HepG2 (cell line): ENCODE results near the gene CPNE1. TPM values are rescaled to one million over a fixed set of nuclear protein-coding genes. Genes with fewer than 3 reads are reported as not detected.

ENCODE experiments used
- FOXA1 ChIP-seq, 2 experiments: fragments of 450-650 bp in 1 of 2; sonication (generic) in 1 of 2; formaldehyde crosslinking in 1 of 2; IDR thresholded peaks; 2 replicates each; pipeline versions ENCODE4 v1.4.0 to v1.6.1; 2016 to 2020; ENCODE audit warnings: missing genetic modification reagents in 1 of 2
- FOXC1 ChIP-seq: sonication (generic); formaldehyde crosslinking; IDR thresholded peaks from 2 replicates; pipeline ENCODE4 v1.8.0; 2022; ENCODE audit warnings: mild to moderate bottlenecking, missing genetic modification reagents, borderline replicate concordance
- GABPA ChIP-seq, 2 experiments: IDR thresholded peaks; 2 replicates each; pipeline ENCODE4 v1.6.1; 2011 to 2016; ENCODE audit warnings: low read depth in 2 of 2, low read length in 1 of 2, missing biosample characterization in 1 of 2, missing genetic modification characterization in 1 of 2
- HNF4A ChIP-seq: sonication (generic); formaldehyde crosslinking; IDR thresholded peaks from 2 replicates; pipeline ENCODE4 v1.4.0; 2020; ENCODE audit warnings: missing genetic modification reagents
- HOXA3 ChIP-seq: sonication (generic); formaldehyde crosslinking; IDR thresholded peaks from 2 replicates; pipeline ENCODE4 v1.5.0; 2020; ENCODE audit warnings: missing genetic modification reagents
- KDM6A ChIP-seq: IDR thresholded peaks from 2 replicates; pipeline ENCODE4 v1.6.1; 2016; ENCODE audit warnings: low read depth
- KLF16 ChIP-seq, 2 experiments: sonication (generic) in 1 of 2; formaldehyde crosslinking in 1 of 2; IDR thresholded peaks; 2 replicates each; pipeline versions ENCODE4 v1.6.1 to v1.8.0; 2016 to 2023; ENCODE audit warnings: missing genetic modification reagents in 2 of 2, missing compliant biosample characterization in 1 of 2
- NFIC ChIP-seq: IDR thresholded peaks from 2 replicates; pipeline ENCODE4 v1.6.1; 2012; ENCODE audit warnings: mild to moderate bottlenecking, low read length, inconsistent platforms
- SAP130 ChIP-seq: IDR thresholded peaks from 2 replicates; pipeline ENCODE4 v1.6.1; 2016; ENCODE audit warnings: low read depth
- SIX4 ChIP-seq: sonication (generic); formaldehyde crosslinking; IDR thresholded peaks from 2 replicates; pipeline ENCODE4 v1.4.0; 2020; ENCODE audit warnings: missing genetic modification reagents
- SRSF4 ChIP-seq: fragments of 200-400 bp; formaldehyde crosslinking; IDR thresholded peaks from one replicate; pipeline ENCODE4 v1.6.1; 2018; ENCODE audit warnings: mild to moderate bottlenecking, low read depth, low read length, moderate library complexity; ENCODE audit not compliant: poor library complexity, severe bottlenecking
- TBX3 ChIP-seq: fragments of 450-650 bp; IDR thresholded peaks from 2 replicates; pipeline ENCODE4 v1.6.1; 2017; ENCODE audit warnings: antibody characterized with exemption, mild to moderate bottlenecking, inconsistent platforms, borderline replicate concordance
- TCF7 ChIP-seq: sonication (generic); IDR thresholded peaks from 2 replicates; pipeline ENCODE4 v1.6.1; 2016; ENCODE audit warnings: antibody characterized with exemption, low read depth
- ZFP36 ChIP-seq: fragments of 150-350 bp; IDR thresholded peaks from 2 replicates; pipeline ENCODE4 v1.6.1; 2018; ENCODE audit warnings: borderline replicate concordance, low read length, low read depth; ENCODE audit not compliant: partially characterized antibody
- ZFP41 ChIP-seq: sonication (generic); formaldehyde crosslinking; IDR thresholded peaks from 2 replicates; pipeline ENCODE4 v1.4.0; 2020; ENCODE audit warnings: mild to moderate bottlenecking, missing genetic modification reagents, borderline replicate concordance
- ZFY ChIP-seq: sonication (generic); formaldehyde crosslinking; IDR thresholded peaks from 2 replicates; pipeline ENCODE4 v1.4.0; 2020; ENCODE audit warnings: missing genetic modification reagents
- polyA plus RNA-seq, 8 experiments: library from polyadenylated mRNA; depleted of rRNA in 3 of 8; stranded (reverse) in 7 of 8; unstranded in 1 of 8; fragments of >200 nt; fragmentation: Illumina TruSeq in 4 of 8; extraction: Trizol in 4 of 8; gene quantifications; 2 replicates each; pipeline versions ENCODE4 v1.2.1 to v1.2.3, GENCODE V29; 2011 to 2016; ENCODE audit warnings: low read depth in 4 of 8, missing spikeins in 1 of 8, mixed read lengths in 1 of 8; ENCODE audit not compliant: insufficient read depth in 1 of 8
- total RNA-seq, 5 experiments: library from RNA; depleted of rRNA; stranded (reverse); fragments of >200 nt; fragmentation: Illumina TruSeq; extraction: Trizol; gene quantifications; 2 replicates each; pipeline ENCODE4 v1.2.3, GENCODE V29; 2016; ENCODE audit warnings: low read depth in 1 of 5
- TF ChIP-seq, protein P1 (sequence below): sonication (generic); formaldehyde crosslinking; IDR thresholded peaks from 2 replicates; pipeline ENCODE4 v1.4.0; 2020; ENCODE audit warnings: missing genetic modification reagents

The CPNE1 gene
- total and polyA plus RNA-seq, 2 of the 13 experiments (the other 11 are each of a cell fraction or from before 2014, with no cell fraction given), result 408 to 431 TPM

DNA sequence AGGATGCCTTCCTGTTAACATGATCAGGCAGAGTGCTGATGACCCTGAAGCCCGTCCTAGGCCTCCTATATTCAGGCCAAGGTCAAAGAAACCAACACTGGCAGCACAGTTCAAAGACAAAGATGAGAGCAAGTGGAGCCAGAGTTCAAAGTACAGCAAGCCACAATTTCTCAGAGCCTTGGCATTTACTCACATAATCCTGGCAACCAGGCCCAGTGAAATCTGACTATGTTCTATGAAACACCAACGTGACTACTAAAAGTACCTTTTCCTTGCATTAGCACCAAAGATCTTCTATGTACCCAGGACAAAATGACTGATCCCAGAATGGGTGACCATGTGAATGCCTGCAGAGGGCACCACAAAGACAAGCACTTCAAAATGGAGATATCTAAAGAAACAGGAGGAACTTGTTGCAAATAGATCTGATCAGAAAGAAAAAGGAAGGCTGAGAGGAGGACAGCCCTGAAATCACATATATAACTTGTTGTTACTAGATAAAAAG, 30.6 kb upstream of the CPNE1 start (continued):
- TF ChIP-seq, protein P1, sequence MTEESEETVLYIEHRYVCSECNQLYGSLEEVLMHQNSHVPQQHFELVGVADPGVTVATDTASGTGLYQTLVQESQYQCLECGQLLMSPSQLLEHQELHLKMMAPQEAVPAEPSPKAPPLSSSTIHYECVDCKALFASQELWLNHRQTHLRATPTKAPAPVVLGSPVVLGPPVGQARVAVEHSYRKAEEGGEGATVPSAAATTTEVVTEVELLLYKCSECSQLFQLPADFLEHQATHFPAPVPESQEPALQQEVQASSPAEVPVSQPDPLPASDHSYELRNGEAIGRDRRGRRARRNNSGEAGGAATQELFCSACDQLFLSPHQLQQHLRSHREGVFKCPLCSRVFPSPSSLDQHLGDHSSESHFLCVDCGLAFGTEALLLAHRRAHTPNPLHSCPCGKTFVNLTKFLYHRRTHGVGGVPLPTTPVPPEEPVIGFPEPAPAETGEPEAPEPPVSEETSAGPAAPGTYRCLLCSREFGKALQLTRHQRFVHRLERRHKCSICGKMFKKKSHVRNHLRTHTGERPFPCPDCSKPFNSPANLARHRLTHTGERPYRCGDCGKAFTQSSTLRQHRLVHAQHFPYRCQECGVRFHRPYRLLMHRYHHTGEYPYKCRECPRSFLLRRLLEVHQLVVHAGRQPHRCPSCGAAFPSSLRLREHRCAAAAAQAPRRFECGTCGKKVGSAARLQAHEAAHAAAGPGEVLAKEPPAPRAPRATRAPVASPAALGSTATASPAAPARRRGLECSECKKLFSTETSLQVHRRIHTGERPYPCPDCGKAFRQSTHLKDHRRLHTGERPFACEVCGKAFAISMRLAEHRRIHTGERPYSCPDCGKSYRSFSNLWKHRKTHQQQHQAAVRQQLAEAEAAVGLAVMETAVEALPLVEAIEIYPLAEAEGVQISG (CRISPR knock-in tag), result peak; percentile 52; the same call in 1 of the 2 replicates
- peak; percentile 76 for TF ChIP-seq TCF7
- no peak for TF ChIP-seq ZFP41 (CRISPR knock-in tag)
- TF ChIP-seq FOXC1, result peak; percentile 54; the same call in 1 of the 2 replicates
- TF ChIP-seq FOXA1 (IDR thresholded peaks at IDR 0.05), result no peak
- peak; percentile 24; the same call in 1 of the 2 replicates for TF ChIP-seq FOXA1 (CRISPR knock-in tag; IDR thresholded peaks at IDR 0.05)
- TF ChIP-seq SRSF4, result no peak
- peak; percentile 77; the same call in 1 of the 2 replicates for TF ChIP-seq KDM6A (CRISPR knock-in tag)
- TF ChIP-seq HOXA3, result peak; percentile 66
- TF ChIP-seq ZFP36, result no peak
- TF ChIP-seq KLF16 (CRISPR knock-in tag; IDR thresholded peaks at IDR 0.05), result peak in 1 of 2 experiments; percentile 55; a peak in 1 of 4 replicates
- TF ChIP-seq HNF4A (CRISPR knock-in tag), result peak; percentile 99
- 0 out of 2 replicates have a peak, but pooled peaks have one; percentile 19 for TF ChIP-seq TBX3
- TF ChIP-seq SAP130 (CRISPR knock-in tag), result peak; percentile 63
- TF ChIP-seq GABPA (IDR thresholded peaks at IDR 0.05; ENCODE audit: low read depth, low read length), result no peak
- peak; percentile 52 for TF ChIP-seq GABPA (CRISPR knock-in tag; IDR thresholded peaks at IDR 0.05; ENCODE audit: low read depth)
- TF ChIP-seq SIX4 (CRISPR knock-in tag), result 0 out of 2 replicates have a peak, but pooled peaks have one; percentile 54
- TF ChIP-seq ZFY (CRISPR knock-in tag), result peak; percentile 46
- TF ChIP-seq NFIC, result peak; percentile 26; the same call in 1 of the 2 replicates
